Right atrium auricular region (tissue), 2 donors: ENCODE measurements around the gene DISP3. TPM values are rescaled to one million over a fixed set of nuclear protein-coding genes. Genes with fewer than 3 reads are reported as not detected.
A peak's percentile ranks its signal among the peaks of the same experiment; 100 is the strongest.

Experiments used
- DNase-seq: peaks from one replicate; pipeline ENCODE4 v3.0.0-alpha.2; 2019; ENCODE audit warnings: low spot score
- H3K27ac ChIP-seq, 2 donors: fragments of 200-600 bp; sonication (generic); 1 replicate in 1 of 2; 2 replicates in 1 of 2; pipeline ENCODE4 v1.5.1; 2016 to 2019
- H3K27me3 ChIP-seq, 2 donors: fragments of 200-600 bp; sonication (generic); one replicate each; pipeline versions ENCODE4 v1.5.1 to v1.6.0; 2017 to 2019
- H3K36me3 ChIP-seq: fragments of 200-600 bp; sonication (generic); one replicate; pipeline ENCODE4 v1.5.1; 2016
- H3K4me1 ChIP-seq, 2 donors: fragments of 200-600 bp; sonication (generic); one replicate each; pipeline versions ENCODE4 v1.5.1 to v1.6.0; 2017 to 2019
- H3K4me3 ChIP-seq, 2 donors: fragments of 200-600 bp; sonication (generic); 1 replicate in 1 of 2; 2 replicates in 1 of 2; pipeline ENCODE4 v1.5.1; 2017 to 2019; ENCODE audit warnings: mild to moderate bottlenecking in 1 of 2, moderate library complexity in 1 of 2
- H3K9me3 ChIP-seq, 2 donors: fragments of 200-600 bp; sonication (generic); one replicate each; pipeline ENCODE4 v1.5.1; 2019
- CTCF ChIP-seq, 2 donors: fragments of 200-600 bp; sonication (generic); IDR thresholded peaks; one replicate each; pipeline ENCODE4 v1.5.1; 2019; ENCODE audit warnings: antibody characterized with exemption in 2 of 2
- total RNA-seq, 2 donors: library from RNA; depleted of rRNA; stranded (reverse); fragments of >200 nt; gene quantifications; one replicate each; pipeline ENCODE4 v1.1.0, GENCODE V29; 2016

The DISP3 gene
- total RNA-seq, 2 donors from 2014 or later = 0.16 TPM; not detected in 1

- no peak overlapping the region for H3K4me3 ChIP-seq
- no peak overlapping the region for H3K27ac ChIP-seq
- no peaks in the 10 kb centered on the region for H3K9me3 ChIP-seq
- no peaks in the 10 kb centered on the region for H3K36me3 ChIP-seq
- peaks cover 0 to 16% of the 10 kb centered on the region in 2 donors for H3K4me1 ChIP-seq
- peaks cover 5 to 11% of the 10 kb centered on the region in 2 donors for H3K27me3 ChIP-seq
- DNase-seq = no peak
- TF ChIP-seq CTCF (IDR thresholded peaks at IDR 0.05) = no peak
Measured at GRCh38 chr1:11474826-11475225, 4.1 kb upstream of the DISP3 start.

- Histone ChIP-seq H3K27ac (no peak overlapping the region), H3K9me3 (no peaks in the 10 kb centered on the region), H3K4me1 (peaks cover 0 to 18% of the 10 kb centered on the region in 2 donors), H3K36me3 (no peaks in the 10 kb centered on the region), H3K27me3 (peaks cover 5 to 12% of the 10 kb centered on the region in 2 donors), H3K4me3 (no peak overlapping the region)
- no peak for DNase-seq
- no peak for TF ChIP-seq CTCF (IDR thresholded peaks at IDR 0.05)
Measured at GRCh38 chr1:11475748-11476147, 3.2 kb upstream of the DISP3 start.

GRCh38 chr1:11479375-11479979 lies 522 bp downstream of the DISP3 start:
- Histone ChIP-seq H3K9me3 (no peaks in the 10 kb centered on the region), H3K27ac (no peak overlapping the region), H3K36me3 (no peaks in the 10 kb centered on the region), H3K4me3 (peak overlapping the region; percentile 16 to 53), H3K27me3 (peaks cover 5 to 17% of the 10 kb centered on the region in 2 donors), H3K4me1 (peaks cover 0 to 22% of the 10 kb centered on the region in 2 donors)
- no peak for DNase-seq
- TF ChIP-seq CTCF (IDR thresholded peaks at IDR 0.05) = no peak

- Histone ChIP-seq H3K4me3 (no peak overlapping the region), H3K9me3 (no peaks in the 10 kb centered on the region), H3K36me3 (no peaks in the 10 kb centered on the region), H3K27ac (no peak overlapping the region), H3K27me3 (peaks cover 5 to 17% of the 10 kb centered on the region in 2 donors), H3K4me1 (peaks cover 0 to 22% of the 10 kb centered on the region in 2 donors)
- TF ChIP-seq CTCF (IDR thresholded peaks at IDR 0.05) = no peak
- no peak for DNase-seq
Measured at GRCh38 chr1:11481019-11481418, 2.1 kb downstream of the DISP3 start.

GRCh38 chr1:11482198-11482597 lies 3.2 kb downstream of the DISP3 start:
- Histone ChIP-seq H3K36me3 (no peaks in the 10 kb centered on the region), H3K27ac (no peak overlapping the region), H3K9me3 (no peaks in the 10 kb centered on the region), H3K4me3 (no peak overlapping the region), H3K27me3 (peaks cover 5 to 17% of the 10 kb centered on the region in 2 donors), H3K4me1 (peaks cover 0 to 22% of the 10 kb centered on the region in 2 donors)
- TF ChIP-seq CTCF (IDR thresholded peaks at IDR 0.05) = no peak
- DNase-seq = no peak
